NCI-H146 (cell line): ENCODE data around the gene KRTAP10-8.
A peak's percentile ranks its signal among the peaks of the same experiment; 100 is the strongest.
"Not testable (repeated sequence)": the region's sequence is repeated elsewhere in the genome, so short reads cannot be mapped to it uniquely, and the experiment has no call there.

Experiments used
- DNase-seq: peaks from one replicate; lab custom pipeline; 2025; lab: John Stamatoyannopoulos, UW

KRTAP10-8 gene

GRCh38 chr21:44646366-44647221, 34.7 kb downstream of the KRTAP10-8 start, which contains the start of gene KRTAP10-11:
Gene KRTAP10-11, plus strand, starts transcription at chr21:44646414. Its CDS starts 45 bp downstream, at chr21:44646459.
- peak; percentile 58 for DNase-seq

DNA sequence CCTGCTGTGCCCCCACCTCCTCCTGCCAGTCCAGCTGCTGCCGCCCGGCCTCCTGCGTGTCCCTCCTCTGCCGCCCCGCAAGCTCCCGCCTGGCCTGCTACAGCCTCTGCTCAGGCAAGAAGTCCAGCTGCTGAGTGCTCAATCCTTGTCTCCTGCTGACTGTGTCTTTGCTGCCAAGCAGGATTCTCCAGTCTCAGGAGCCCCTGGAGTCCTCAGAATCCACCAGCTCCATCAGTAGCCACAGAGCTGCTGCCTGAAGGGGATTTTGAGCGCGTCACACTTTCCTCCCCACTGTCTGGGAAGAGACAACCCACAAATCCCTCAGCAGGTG, 35.3 kb downstream of the KRTAP10-8 start:
- no peak for DNase-seq

- DNase-seq, result no peak
Measured at GRCh38 chr21:44648557-44649311, 36.9 kb downstream of the KRTAP10-8 start.

- DNase-seq, result no peak
Measured at GRCh38 chr21:44649521-44650100, 37.7 kb downstream of the KRTAP10-8 start.

DNA sequence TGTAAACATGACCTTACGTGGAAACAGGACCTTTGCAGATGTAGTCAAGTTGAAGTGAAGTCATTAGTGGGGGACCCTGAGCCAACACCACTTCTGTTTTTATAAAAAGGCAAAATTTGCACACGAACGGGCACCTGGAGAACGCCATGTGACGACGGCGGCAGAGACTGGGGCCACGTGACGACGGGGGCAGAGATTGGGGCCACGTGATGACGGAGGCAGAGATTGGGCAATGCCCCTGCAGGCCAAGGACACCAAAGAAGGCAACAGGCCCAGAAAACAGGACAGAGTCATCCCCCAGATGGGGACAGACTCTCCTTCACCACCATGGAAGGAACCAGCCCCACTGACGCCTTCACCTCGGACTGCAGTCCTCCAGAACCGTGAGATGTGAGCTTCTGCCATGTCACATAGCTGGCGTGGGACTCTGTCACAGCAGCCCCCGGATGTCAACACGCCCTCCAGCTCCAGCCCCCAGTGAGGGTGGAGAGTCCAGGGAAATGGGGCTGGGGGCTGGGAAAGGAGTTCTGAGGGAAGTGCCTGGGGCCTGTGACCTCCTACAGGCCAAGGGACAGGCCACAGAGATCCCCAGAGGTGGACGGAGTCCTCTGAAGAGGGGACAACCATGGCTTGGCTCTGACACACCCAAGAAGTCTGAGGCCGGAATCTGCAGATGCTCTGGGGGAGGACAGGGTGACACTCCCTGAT, 38.5 kb downstream of the KRTAP10-8 start:
- DNase-seq, result no peak

GRCh38 chr21:44650973-44651675, 39.2 kb downstream of the KRTAP10-8 start:
- DNase-seq, result no peak

- DNase-seq, result no peak
Measured at GRCh38 chr21:44653123-44653522, 41.2 kb downstream of the KRTAP10-8 start.

- DNase-seq, result peak; percentile 67
Measured at GRCh38 chr21:44653656-44654575, 42.0 kb downstream of the KRTAP10-8 start.

DNA sequence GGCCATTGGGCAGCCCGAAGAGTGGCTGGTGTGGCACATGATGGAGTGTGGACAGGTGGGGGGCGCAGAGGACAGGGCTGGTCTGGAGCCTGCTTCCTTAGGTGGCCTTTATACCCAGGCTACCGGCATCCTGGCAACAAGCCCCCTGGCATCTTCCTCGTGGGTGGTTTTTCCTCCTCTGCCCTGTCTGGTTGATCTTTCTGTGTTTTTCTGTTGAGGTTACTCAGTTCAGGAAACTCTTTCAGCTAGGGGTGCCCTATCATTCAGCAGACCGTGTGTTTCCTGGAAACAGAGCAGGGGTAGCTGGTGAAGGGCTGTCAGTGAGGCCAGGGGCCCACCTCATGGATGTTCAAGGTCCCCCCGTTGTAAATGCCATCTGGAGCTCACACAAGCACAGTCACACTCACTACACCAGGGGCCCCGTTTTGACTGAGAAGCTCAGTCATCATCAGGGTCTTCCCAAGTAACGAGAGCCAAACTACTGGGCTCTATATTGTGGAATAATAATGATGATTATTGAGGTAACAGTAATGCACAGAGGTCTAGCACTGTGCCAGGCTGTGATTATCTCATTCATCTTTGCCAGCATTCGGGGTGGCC, 42.8 kb downstream of the KRTAP10-8 start, which contains the start of gene KRTAP12-4:
Gene KRTAP12-4 (minus strand): TSS at position 84 of the 600 bp plus-strand sequence. CDS start 45 bp downstream, at position 39.
- DNase-seq, result no peak

DNA sequence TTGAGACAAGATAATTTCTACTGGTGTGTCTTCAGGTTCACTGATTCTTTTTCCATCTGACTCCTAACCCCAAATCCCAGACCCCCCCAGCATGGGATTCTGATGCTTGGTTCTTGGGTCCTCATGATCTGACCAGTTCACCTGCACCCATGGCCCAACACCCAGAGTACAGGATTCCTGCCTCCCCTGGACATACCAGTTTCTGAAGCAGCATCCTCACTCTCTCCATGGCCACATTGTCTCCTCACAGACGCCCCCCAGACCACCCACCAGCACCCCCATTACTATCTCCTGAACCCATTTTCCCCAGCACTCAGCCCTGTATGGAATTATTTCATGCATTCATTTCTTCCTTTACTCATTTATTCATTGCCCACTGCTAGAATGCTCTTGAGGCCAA, 45.0 kb downstream of the KRTAP10-8 start:
- DNase-seq, result no peak

- no peak for DNase-seq
Measured at GRCh38 chr21:44657635-44658540, 46.0 kb downstream of the KRTAP10-8 start, which contains the start of gene KRTAP12-3. Gene KRTAP12-3, plus strand, starts transcription at chr21:44657932. Its CDS starts 48 bp downstream, at chr21:44657980.

GRCh38 chr21:44658541-44658910, 46.6 kb downstream of the KRTAP10-8 start:
- DNase-seq, result no peak

DNA sequence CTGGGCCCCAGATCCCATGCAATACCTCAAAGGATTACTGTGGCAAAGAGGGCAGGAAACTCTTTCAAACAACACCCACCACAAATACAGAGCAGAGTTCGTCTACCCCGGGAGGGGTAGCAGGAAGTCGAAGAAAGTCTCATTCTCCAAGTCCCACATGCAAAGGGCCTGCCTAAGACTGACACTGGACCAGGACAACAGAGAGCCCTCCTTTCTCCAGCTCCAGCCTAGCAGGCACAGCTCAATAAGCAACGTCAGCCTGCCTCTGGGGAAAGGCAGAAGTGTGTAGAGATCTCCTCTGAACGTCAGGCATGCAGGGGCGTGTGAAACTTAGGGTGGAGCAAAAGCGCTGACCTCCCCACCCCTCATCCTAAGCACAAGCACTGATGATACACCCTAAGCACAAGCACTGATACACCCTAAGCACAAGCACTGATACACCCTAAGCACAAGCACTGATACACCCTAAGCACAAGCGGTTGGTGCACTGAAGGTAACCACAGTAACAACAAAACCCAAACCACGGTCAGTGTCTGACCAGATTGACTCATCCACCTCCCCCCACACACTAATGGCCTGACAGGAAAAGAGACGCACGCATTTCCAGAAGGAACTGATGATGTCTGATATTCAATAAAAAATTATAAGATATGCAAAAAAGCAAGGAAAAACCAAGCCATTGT, 47.2 kb downstream of the KRTAP10-8 start:
- no peak for DNase-seq

GRCh38 chr21:44661567-44661966, 49.7 kb downstream of the KRTAP10-8 start:
- DNase-seq, result not testable (repeated sequence)
